ENCODE measurements around the gene ABCC5.

DNA sequence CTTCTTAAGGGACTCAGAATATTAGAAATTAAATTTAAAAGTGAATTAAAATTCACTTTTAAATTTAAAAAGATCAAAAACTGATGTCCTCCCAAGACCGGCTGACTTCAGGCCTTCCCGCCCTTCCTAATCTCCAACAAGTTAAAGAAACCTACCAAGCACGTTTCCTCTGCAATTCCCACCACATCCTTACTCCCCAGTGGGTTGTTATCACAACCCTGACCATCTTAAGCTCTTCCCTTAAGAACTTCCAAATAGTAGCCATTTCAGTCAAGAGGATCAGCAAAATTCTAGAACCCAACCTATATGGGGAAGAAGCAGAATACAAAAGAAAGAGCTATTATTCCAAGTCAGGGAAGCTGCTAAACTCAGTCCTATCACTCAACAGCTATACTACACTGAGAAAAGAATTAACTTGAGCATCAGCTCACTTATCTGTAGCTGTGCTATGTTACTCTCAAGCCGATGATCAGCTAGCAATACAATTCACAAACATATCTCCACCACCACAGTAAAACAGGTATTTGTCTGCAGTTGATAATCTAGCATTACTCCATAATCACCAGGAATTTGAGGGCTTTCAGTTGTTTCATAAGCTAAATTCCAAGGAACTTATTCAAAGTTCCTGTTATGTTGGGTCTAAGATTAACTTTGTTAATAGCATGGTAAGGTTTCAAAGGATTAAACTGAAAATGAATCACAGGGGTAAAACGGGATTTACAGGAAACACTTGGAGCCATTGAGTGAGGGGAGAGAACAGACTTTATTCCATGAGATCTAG is 14.3 kb downstream of the ABCC5 start:
- TF ChIP-seq, protein P1, sequence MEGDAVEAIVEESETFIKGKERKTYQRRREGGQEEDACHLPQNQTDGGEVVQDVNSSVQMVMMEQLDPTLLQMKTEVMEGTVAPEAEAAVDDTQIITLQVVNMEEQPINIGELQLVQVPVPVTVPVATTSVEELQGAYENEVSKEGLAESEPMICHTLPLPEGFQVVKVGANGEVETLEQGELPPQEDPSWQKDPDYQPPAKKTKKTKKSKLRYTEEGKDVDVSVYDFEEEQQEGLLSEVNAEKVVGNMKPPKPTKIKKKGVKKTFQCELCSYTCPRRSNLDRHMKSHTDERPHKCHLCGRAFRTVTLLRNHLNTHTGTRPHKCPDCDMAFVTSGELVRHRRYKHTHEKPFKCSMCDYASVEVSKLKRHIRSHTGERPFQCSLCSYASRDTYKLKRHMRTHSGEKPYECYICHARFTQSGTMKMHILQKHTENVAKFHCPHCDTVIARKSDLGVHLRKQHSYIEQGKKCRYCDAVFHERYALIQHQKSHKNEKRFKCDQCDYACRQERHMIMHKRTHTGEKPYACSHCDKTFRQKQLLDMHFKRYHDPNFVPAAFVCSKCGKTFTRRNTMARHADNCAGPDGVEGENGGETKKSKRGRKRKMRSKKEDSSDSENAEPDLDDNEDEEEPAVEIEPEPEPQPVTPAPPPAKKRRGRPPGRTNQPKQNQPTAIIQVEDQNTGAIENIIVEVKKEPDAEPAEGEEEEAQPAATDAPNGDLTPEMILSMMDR (IDR thresholded peaks at IDR 0.05; ENCODE audit: low read depth, low read length), result no peak
- TF ChIP-seq, protein P2, sequence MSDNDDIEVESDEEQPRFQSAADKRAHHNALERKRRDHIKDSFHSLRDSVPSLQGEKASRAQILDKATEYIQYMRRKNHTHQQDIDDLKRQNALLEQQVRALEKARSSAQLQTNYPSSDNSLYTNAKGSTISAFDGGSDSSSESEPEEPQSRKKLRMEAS (IDR thresholded peaks at IDR 0.05; ENCODE audit: low read depth, low read length), result no peak

All from NB4 (cell line).